Spleen (tissue), 11 donors: ENCODE data around the gene NEDD4L. TPM values are rescaled to one million over a fixed set of nuclear protein-coding genes. Genes with fewer than 3 reads are reported as not detected.

Experiments used
- DNase-seq: peaks from one replicate; pipeline ENCODE4 v3.0.0-alpha.2; 2020
- H3K27ac ChIP-seq, 8 donors: fragments of 200-600 bp; sonication (generic) in 7 of 8; 1 replicate in 4 of 8; 2 replicates in 4 of 8; pipeline versions ENCODE4 v1.5.0 to v1.8.0; 2016 to 2021; ENCODE audit warnings: inconsistent platforms in 4 of 8, mild to moderate bottlenecking in 4 of 8, moderate library complexity in 1 of 8
- H3K27me3 ChIP-seq, 7 donors: fragments of 200-600 bp; sonication (generic) in 6 of 7; replicated peaks in 1 of 7; 1 replicate in 4 of 7; 2 replicates in 3 of 7; pipeline versions ENCODE4 v1.5.0 to v1.8.0; 2016 to 2021; ENCODE audit warnings: inconsistent platforms in 3 of 7, mild to moderate bottlenecking in 1 of 7
- H3K36me3 ChIP-seq, 6 donors: fragments of 200-600 bp; sonication (generic) in 5 of 6; 1 replicate in 4 of 6; 2 replicates in 2 of 6; pipeline versions ENCODE4 v1.5.0 to v1.8.0; 2016 to 2021; ENCODE audit warnings: inconsistent platforms in 2 of 6
- H3K4me1 ChIP-seq, 6 donors: fragments of 200-600 bp; sonication (generic) in 5 of 6; 1 replicate in 3 of 6; 2 replicates in 3 of 6; pipeline versions ENCODE4 v1.5.0 to v1.8.0; 2016 to 2021; ENCODE audit warnings: inconsistent platforms in 3 of 6
- H3K4me3 ChIP-seq, 8 donors: fragments of 200-600 bp; sonication (generic) in 7 of 8; 1 replicate in 4 of 8; 2 replicates in 4 of 8; pipeline versions ENCODE4 v1.5.0 to v1.8.0; 2016 to 2021; ENCODE audit warnings: inconsistent platforms in 4 of 8, mild to moderate bottlenecking in 4 of 8, moderate library complexity in 2 of 8
- H3K9me3 ChIP-seq, 8 donors: fragments of 200-600 bp; sonication (generic) in 7 of 8; 1 replicate in 4 of 8; 2 replicates in 4 of 8; pipeline versions ENCODE4 v1.5.0 to v1.8.0; 2016 to 2021; ENCODE audit warnings: inconsistent platforms in 4 of 8
- CTCF ChIP-seq, 11 experiments: fragments of 200-600 bp in 7 of 11; fragments of 450-650 bp in 4 of 11; sonication (generic) in 4 of 11; IDR thresholded peaks in 8 of 11; conservative IDR thresholded peaks in 3 of 11; 1 replicate in 7 of 11; 2 replicates in 4 of 11; pipeline versions ENCODE4 v1.4.0 to v1.8.0; 2016 to 2021; ENCODE audit warnings: antibody characterized with exemption in 11 of 11, inconsistent platforms in 4 of 11, mild to moderate bottlenecking in 1 of 11
- POLR2A ChIP-seq, 3 donors: fragments of 450-650 bp; IDR thresholded peaks; one replicate each; pipeline ENCODE4 v1.5.1; 2017; ENCODE audit warnings: antibody characterized with exemption in 3 of 3, mild to moderate bottlenecking in 1 of 3
- POLR2AphosphoS5 ChIP-seq, 3 donors: sonication (generic); formaldehyde crosslinking; IDR thresholded peaks; one replicate each; pipeline ENCODE4 v1.5.1; 2017; ENCODE audit warnings: antibody characterized with exemption in 3 of 3
- WGBS, 5 donors: extraction: QIAGEN DNeasy Blood & Tissue Kit in 3 of 5; methylation state at CpG; one replicate each; pipeline versions ENCODE4 v1.1.5 to v1.1.7; 2013 to 2018; 5-methylcytosine and 5-hydroxymethylcytosine counted together
- intact Hi-C: fragments of 100-400 bp; cut with DNase I; formaldehyde crosslinking; loops from one replicate; pipeline ENCODE4 v1.15.0; 2023; ENCODE audit warnings: low total_unique reads
- polyA plus RNA-seq, 3 donors: library from polyadenylated mRNA; stranded (reverse); fragments of 200-250 nt; gene quantifications; one replicate each; pipeline ENCODE4 v1.2.1, GENCODE V29; 2013
- total RNA-seq, 7 donors: library from RNA; depleted of rRNA in 3 of 7; stranded (reverse); fragments of >200 nt in 3 of 7; fragmentation: NEBNext Ultra II Directional in 4 of 7; extraction: Animal tissue kit (Norgen Biotek cat#: 25700) in 4 of 7; gene quantifications; one replicate each; pipeline versions ENCODE4 v1.1.0 to v1.2.1, GENCODE V29; 2016 to 2021
- donor health status: healthy with polysubstance abuse.
- donor health status: DM: no; HTN: no; CAD: no; lungs with moderate emphysema.
- donor health status: DM: no; HTN: no; CAD: no.
- donor health status: Bipolar disorder and iron deficiency.
- donor health status: healthy.
- donor health status: DM: no; HTN: no; CAD: no.
- donor health status: DM: yes; HTN: yes; CAD: no.

Gene NEDD4L
- total and polyA plus RNA-seq, 10 donors = 8.7 to 26.9 (median 18.3) TPM

DNA sequence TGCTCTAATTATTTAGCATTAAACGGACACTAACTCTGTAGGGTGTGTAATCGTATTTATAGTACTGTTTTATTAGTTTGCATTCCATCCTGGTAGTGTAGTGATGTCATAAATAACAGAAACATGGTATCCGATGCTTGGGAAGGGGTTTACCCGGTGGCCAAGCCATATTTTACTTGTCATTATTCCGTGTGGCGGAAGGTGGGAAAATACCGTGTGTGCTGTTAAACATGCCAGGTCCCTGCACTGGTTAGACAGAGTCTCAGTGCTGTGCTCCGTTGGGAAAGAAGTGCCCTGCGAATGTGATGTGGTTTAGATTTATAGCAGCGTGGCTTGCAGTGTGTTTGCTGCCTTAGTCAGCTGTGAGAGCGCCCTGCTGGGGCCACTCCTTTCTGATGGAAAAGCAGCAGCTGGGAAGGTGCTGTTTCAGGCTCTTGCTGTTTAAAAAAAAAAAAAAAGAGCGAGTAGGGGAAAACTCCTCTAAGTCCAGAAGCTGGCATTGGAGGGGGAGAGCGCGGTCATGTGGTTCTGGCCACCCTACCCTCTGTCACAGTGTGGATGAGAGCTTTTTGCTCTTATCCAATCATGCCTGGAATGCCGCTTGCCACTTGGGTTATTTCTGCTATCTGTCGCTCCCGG, 211.0 kb downstream of the NEDD4L start:
- intact Hi-C loops = no loop called here
- H3K9me3 ChIP-seq = peaks cover 0 to 7% (median 0%) of the 10 kb centered on the region in 8 donors
- TF ChIP-seq POLR2A (IDR thresholded peaks at IDR 0.05) (no peak), CTCF (IDR thresholded peaks at IDR 0.05 in 8 of 11, conservative IDR thresholded peaks at IDR 0.05 in 3 of 11) (no peak), POLR2AphosphoS5 (IDR thresholded peaks at IDR 0.05) (no peak)

GRCh38 chr18:58255701-58256311, 211.8 kb downstream of the NEDD4L start:
- Histone ChIP-seq H3K27ac (no peak overlapping the region), H3K36me3 (peaks cover 0 to 14% (median 6%) of the 10 kb centered on the region in 6 donors), H3K4me1 (no peaks in the 10 kb centered on the region), H3K9me3 (peaks cover 0 to 7% (median 0%) of the 10 kb centered on the region in 8 donors), H3K27me3 (no peaks in the 10 kb centered on the region), H3K4me3 (no peak overlapping the region)
- no peak for TF ChIP-seq POLR2A (IDR thresholded peaks at IDR 0.05)
- no peak for TF ChIP-seq POLR2AphosphoS5 (IDR thresholded peaks at IDR 0.05)
- no peak for TF ChIP-seq CTCF (IDR thresholded peaks at IDR 0.05 in 8 of 11, conservative IDR thresholded peaks at IDR 0.05 in 3 of 11)
- intact Hi-C loops = no loop called here
- DNase-seq = no peak
- WGBS, 5 donors = 93 to 99% (median 97%) methylated on average over 23 to 67 of the region's 67 CpGs

More for the DNA sequence above, 211.0 kb downstream of the NEDD4L start:
- WGBS, 5 donors = 92 to 94% (median 93%) methylated on average over 17 of the region's 17 CpGs
- Histone ChIP-seq H3K4me1 (no peaks in the 10 kb centered on the region), H3K4me3 (no peak overlapping the region), H3K27me3 (no peaks in the 10 kb centered on the region), H3K27ac (no peak overlapping the region), H3K36me3 (peaks cover 0 to 14% (median 6%) of the 10 kb centered on the region in 6 donors)
- no peak for DNase-seq

- Histone ChIP-seq H3K4me1 (no peaks in the 10 kb centered on the region), H3K36me3 (peaks cover 0 to 14% (median 6%) of the 10 kb centered on the region in 6 donors), H3K9me3 (peaks cover 0 to 7% (median 0%) of the 10 kb centered on the region in 8 donors), H3K4me3 (no peak overlapping the region), H3K27me3 (no peaks in the 10 kb centered on the region), H3K27ac (no peak overlapping the region)
- WGBS, 5 donors = 96 to 97% (median 96%) methylated on average over 38 to 39 of the region's 39 CpGs
- intact Hi-C loops = no loop called here
- TF ChIP-seq POLR2A (IDR thresholded peaks at IDR 0.05) (no peak), POLR2AphosphoS5 (IDR thresholded peaks at IDR 0.05) (no peak), CTCF (IDR thresholded peaks at IDR 0.05 in 8 of 11, conservative IDR thresholded peaks at IDR 0.05 in 3 of 11) (no peak)
- DNase-seq = no peak
Observed at GRCh38 chr18:58256316-58257080, 212.5 kb downstream of the NEDD4L start.

GRCh38 chr18:58257461-58257860, 213.4 kb downstream of the NEDD4L start:
- no peaks in the 10 kb centered on the region for H3K27me3 ChIP-seq
- H3K9me3 ChIP-seq = peaks cover 0 to 7% (median 0%) of the 10 kb centered on the region in 8 donors
- WGBS, 5 donors = 57 to 59% (median 57%) methylated on average over 9 of the region's 9 CpGs
- DNase-seq = no peak
- TF ChIP-seq CTCF (IDR thresholded peaks at IDR 0.05 in 8 of 11, conservative IDR thresholded peaks at IDR 0.05 in 3 of 11) (no peak), POLR2A (IDR thresholded peaks at IDR 0.05) (no peak), POLR2AphosphoS5 (IDR thresholded peaks at IDR 0.05) (no peak)
- peaks cover 0 to 14% (median 6%) of the 10 kb centered on the region in 6 donors for H3K36me3 ChIP-seq
- no peak overlapping the region for H3K27ac ChIP-seq
- H3K4me3 ChIP-seq = no peak overlapping the region
- intact Hi-C loops = no loop called here
- H3K4me1 ChIP-seq = no peaks in the 10 kb centered on the region
